GM12891 (cell line): ENCODE data around the gene MAL.

Experiments
- PAX5 ChIP-seq: IDR thresholded peaks from 2 replicates; pipeline ENCODE4 v1.6.1; 2011; ENCODE audit warnings: low read length, moderate library complexity, mild to moderate bottlenecking; ENCODE audit not compliant: insufficient read depth, severe bottlenecking
- POLR2A ChIP-seq: IDR thresholded peaks from 2 replicates; pipeline ENCODE4 v1.6.1; 2011; ENCODE audit warnings: low read depth, low read length, control low read depth
- POLR2AphosphoS5 ChIP-seq: IDR thresholded peaks from 2 replicates; pipeline ENCODE4 v1.6.1; 2011; ENCODE audit warnings: low read depth, low read length, control low read depth
- POU2F2 ChIP-seq: IDR thresholded peaks from 2 replicates; pipeline ENCODE4 v1.6.1; 2011; ENCODE audit warnings: low read depth, mild to moderate bottlenecking, control low read depth, low read length, moderate library complexity
- SPI1 ChIP-seq: IDR thresholded peaks from 2 replicates; pipeline ENCODE4 v1.6.1; 2011; ENCODE audit warnings: low read depth, low read length, control low read depth
- TAF1 ChIP-seq: IDR thresholded peaks from 2 replicates; pipeline ENCODE4 v1.6.1; 2011; ENCODE audit warnings: low read depth, low read length, control low read depth

GRCh38 chr2:94999431-94999883, 26.1 kb upstream of the MAL start:
- TF ChIP-seq POLR2AphosphoS5 = no peak
- no peak for TF ChIP-seq TAF1
- no peak for TF ChIP-seq POLR2A
- no peak for TF ChIP-seq PAX5
- no peak for TF ChIP-seq SPI1
- TF ChIP-seq POU2F2 = no peak
